Effector memory CD4-positive, alpha-beta T cell (primary cell): ENCODE data around the gene MAPK8.

Experiments
- DNase-seq, 3 donors: peaks; one replicate each; pipeline ENCODE4 v3.0.0-alpha.2; 2020
- H3K27ac ChIP-seq: 2 replicates; pipeline ENCODE4 v1.7.0; 2013; ENCODE audit warnings: mild to moderate bottlenecking, low read length, moderate library complexity; ENCODE audit not compliant: insufficient read depth, poor library complexity, severe bottlenecking
- H3K27me3 ChIP-seq: replicated peaks from 2 replicates; pipeline ENCODE4 v1.7.0; 2013; ENCODE audit warnings: mild to moderate bottlenecking, low read length; ENCODE audit not compliant: insufficient read depth, control insufficient read depth, poor library complexity, severe bottlenecking
- H3K36me3 ChIP-seq: 2 replicates; pipeline ENCODE4 v1.7.0; 2013; ENCODE audit warnings: mild to moderate bottlenecking, low read length, moderate library complexity; ENCODE audit not compliant: control insufficient read depth, insufficient read depth
- H3K4me1 ChIP-seq: 2 replicates; pipeline ENCODE4 v1.7.0; 2013; ENCODE audit warnings: low read length, mild to moderate bottlenecking; ENCODE audit not compliant: control insufficient read depth, insufficient read depth, poor library complexity, severe bottlenecking
- H3K4me3 ChIP-seq: 2 replicates; pipeline ENCODE4 v1.7.0; 2013; ENCODE audit warnings: low read length, low read depth, mild to moderate bottlenecking; ENCODE audit not compliant: insufficient read depth, poor library complexity, severe bottlenecking
- H3K9me3 ChIP-seq: 2 replicates; pipeline ENCODE4 v1.7.0; 2013; ENCODE audit warnings: mild to moderate bottlenecking, low read length, moderate library complexity; ENCODE audit not compliant: control insufficient read depth
- total RNA-seq, 3 donors: gene quantifications; one replicate each; lab custom pipeline; 2026; lab: John Stamatoyannopoulos, UW

The MAPK8 gene
- total RNA-seq = 34.2 to 44.5 (median 39.5) reads per million in 3 donors

DNA sequence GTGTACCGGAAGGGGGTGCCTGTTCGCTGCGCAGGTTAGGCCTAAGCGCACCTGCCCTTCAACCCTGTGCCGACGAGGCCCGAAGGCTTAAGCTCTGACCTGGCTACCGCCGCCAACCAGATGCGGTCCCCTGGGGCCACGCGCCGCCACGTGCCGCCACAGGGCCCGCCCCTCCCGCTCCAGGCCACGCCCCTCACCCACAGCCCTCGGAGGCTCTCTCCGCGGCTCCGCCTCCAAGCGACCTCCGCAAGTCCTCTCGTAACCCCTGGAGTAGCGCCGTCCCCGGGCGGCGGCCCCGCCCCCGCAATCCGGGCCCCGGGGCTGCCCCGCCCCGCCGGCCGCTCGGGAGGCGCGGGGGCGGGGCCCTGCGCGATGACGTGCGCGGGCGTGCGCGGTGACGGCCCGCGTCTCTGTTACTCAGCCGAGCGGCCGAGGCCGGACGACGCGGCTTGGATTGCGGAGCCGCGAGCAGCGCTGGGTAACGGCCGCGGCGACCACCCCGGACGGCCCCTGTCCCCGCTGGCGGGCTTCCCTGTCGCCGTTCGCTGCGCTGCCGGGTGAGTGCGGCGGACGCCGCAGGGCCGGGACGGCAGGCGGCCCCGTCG lies at the start of gene MAPK8:
TSS of gene MAPK8 (plus strand) at position 413 of the 605 bp plus-strand sequence. CDS start 94,984 bp downstream, outside the sequence.
- no peaks in the 10 kb centered on the region for H3K27me3 ChIP-seq
- H3K4me3 ChIP-seq = peak within 1 kb of the TSS; percentile 77
- DNase-seq = peak; percentile 88 to 91 (median 91)
- peaks cover 7% of the 10 kb centered on the region for H3K4me1 ChIP-seq
- no peaks in the 10 kb centered on the region for H3K9me3 ChIP-seq
- H3K36me3 ChIP-seq = no peaks in the 10 kb centered on the region
- H3K27ac ChIP-seq = peak within 1 kb of the TSS; percentile 81

DNA sequence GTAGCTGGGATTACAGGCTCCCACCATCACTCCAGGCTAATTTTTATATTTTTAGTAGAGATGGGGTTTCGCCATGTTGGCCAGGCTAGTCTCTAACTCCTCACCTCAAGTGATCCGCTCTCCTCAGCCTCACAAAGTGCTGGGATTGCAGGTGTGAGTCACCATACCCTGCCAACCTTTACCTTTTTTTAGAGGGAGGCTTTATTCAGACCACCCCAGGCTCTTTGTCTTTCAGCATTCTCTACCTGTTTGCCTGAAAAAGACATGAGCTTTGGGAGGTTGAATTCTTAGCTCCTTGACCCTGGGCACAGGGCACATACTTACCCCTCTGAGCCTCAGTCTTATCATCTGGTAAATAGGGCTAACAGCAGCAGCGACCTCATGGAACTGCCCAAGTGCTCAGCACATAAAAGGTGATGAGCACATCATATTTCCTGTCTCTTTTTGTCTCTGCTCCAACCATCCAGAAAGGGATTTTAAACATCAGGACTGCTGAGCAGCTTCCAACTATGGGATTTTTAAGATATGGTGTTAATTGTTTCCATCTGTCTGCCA lies 49.0 kb upstream of the MAPK8 start:
- H3K9me3 ChIP-seq = no peaks in the 10 kb centered on the region
- no peak overlapping the region for H3K4me3 ChIP-seq
- H3K36me3 ChIP-seq = no peaks in the 10 kb centered on the region
- no peak for DNase-seq
- peaks cover 7% of the 10 kb centered on the region for H3K27me3 ChIP-seq
- no peaks in the 10 kb centered on the region for H3K4me1 ChIP-seq
- H3K27ac ChIP-seq = no peak overlapping the region

GRCh38 chr10:48258105-48258504 lies 48.4 kb upstream of the MAPK8 start:
- DNase-seq = no peak
- Histone ChIP-seq H3K36me3 (no peaks in the 10 kb centered on the region), H3K4me1 (no peaks in the 10 kb centered on the region)

DNA sequence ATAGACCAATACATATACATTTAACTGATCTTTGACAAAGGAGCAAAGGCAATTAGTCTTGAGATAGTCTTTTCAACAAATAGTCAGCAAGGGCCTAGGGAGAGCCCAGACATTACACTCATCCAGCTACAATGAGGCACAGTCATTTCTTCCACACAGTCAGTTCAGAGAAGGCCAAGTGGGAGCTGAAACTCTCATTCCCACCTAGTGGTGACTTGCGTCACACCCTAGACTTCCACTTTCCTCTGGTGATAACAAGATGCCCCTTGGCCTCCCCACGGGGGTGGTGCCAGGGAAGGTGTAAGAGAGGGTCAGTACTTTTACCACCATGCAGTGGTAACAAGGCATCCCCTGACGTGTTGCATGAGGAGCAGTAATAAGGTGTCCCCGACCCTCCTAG lies 39.9 kb upstream of the MAPK8 start:
- H3K36me3 ChIP-seq = no peaks in the 10 kb centered on the region
- no peaks in the 10 kb centered on the region for H3K4me1 ChIP-seq
- H3K9me3 ChIP-seq = no peaks in the 10 kb centered on the region
- DNase-seq = no peak
- H3K27me3 ChIP-seq = no peaks in the 10 kb centered on the region
- no peak overlapping the region for H3K27ac ChIP-seq
- H3K4me3 ChIP-seq = no peak overlapping the region

More at GRCh38 chr10:48258105-48258504, 48.4 kb upstream of the MAPK8 start:
- Histone ChIP-seq H3K27ac (no peak overlapping the region), H3K4me3 (no peak overlapping the region), H3K9me3 (no peaks in the 10 kb centered on the region), H3K27me3 (peaks cover 7% of the 10 kb centered on the region)

- Histone ChIP-seq H3K27ac (no peak overlapping the region), H3K27me3 (no peaks in the 10 kb centered on the region), H3K36me3 (no peaks in the 10 kb centered on the region), H3K4me3 (no peak overlapping the region), H3K4me1 (no peaks in the 10 kb centered on the region), H3K9me3 (no peaks in the 10 kb centered on the region)
- no peak for DNase-seq
These were observed 35.3 kb upstream of the MAPK8 start for GRCh38 chr10:48271047-48271730.

DNA sequence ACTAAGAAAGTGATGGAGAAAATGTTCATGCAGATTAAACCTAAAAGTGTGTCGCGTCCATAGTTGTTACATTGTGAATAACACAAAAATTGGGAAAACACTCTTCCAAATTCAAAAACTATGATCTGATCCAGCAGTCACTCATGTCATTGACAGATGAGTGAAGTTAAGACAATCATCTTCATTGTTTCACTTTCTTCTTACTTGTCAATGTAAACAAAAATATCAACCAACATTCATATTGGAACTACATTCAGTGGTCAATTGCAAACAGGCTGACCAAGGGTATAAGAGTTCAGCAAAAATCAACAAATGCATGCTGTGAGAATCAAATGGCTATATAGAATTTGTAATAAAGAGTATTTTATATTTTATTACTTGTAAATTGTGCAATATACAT lies 33.8 kb upstream of the MAPK8 start:
- Histone ChIP-seq H3K27me3 (no peaks in the 10 kb centered on the region), H3K27ac (no peak overlapping the region), H3K9me3 (no peaks in the 10 kb centered on the region), H3K36me3 (no peaks in the 10 kb centered on the region), H3K4me1 (no peaks in the 10 kb centered on the region), H3K4me3 (no peak overlapping the region)
- DNase-seq = no peak

- no peaks in the 10 kb centered on the region for H3K4me1 ChIP-seq
- H3K27ac ChIP-seq = no peak overlapping the region
- no peaks in the 10 kb centered on the region for H3K9me3 ChIP-seq
- H3K27me3 ChIP-seq = no peaks in the 10 kb centered on the region
- no peaks in the 10 kb centered on the region for H3K36me3 ChIP-seq
- H3K4me3 ChIP-seq = no peak overlapping the region
- no peak for DNase-seq
These were observed 32.7 kb upstream of the MAPK8 start for GRCh38 chr10:48273741-48274140.

- no peak for DNase-seq
- H3K9me3 ChIP-seq = no peaks in the 10 kb centered on the region
- no peaks in the 10 kb centered on the region for H3K27me3 ChIP-seq
- no peak within 1 kb of the TSS for H3K27ac ChIP-seq
- H3K4me1 ChIP-seq = no peaks in the 10 kb centered on the region
- H3K36me3 ChIP-seq = no peaks in the 10 kb centered on the region
- H3K4me3 ChIP-seq = no peak within 1 kb of the TSS
These were observed 31.8 kb upstream of the MAPK8 start, which contains the start of gene FRMPD2 for GRCh38 chr10:48274636-48275035. FRMPD2 (minus strand) TSS chr10:48274696; CDS start chr10:48274567, 129 bp downstream.

DNA sequence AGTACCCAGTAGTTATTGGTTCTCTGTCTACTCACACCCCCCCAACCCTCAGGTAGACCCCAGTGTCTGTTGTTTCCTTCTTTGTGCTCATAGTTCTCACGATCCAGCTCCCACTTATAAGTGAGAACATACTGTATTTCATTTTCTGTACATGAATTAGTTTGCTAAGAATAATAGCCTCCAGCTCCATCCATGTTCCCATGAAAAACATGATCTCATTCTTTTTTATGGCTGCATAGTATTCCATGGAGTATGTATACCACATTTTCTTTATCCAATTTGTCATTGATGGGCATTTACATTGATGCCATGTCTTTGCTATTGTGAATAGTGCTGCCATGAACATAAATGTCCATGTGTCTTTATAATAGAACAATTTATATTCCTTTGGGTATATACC lies 29.4 kb upstream of the MAPK8 start:
- no peaks in the 10 kb centered on the region for H3K27me3 ChIP-seq
- no peak for DNase-seq
- H3K9me3 ChIP-seq = no peaks in the 10 kb centered on the region
- H3K4me3 ChIP-seq = no peak overlapping the region
- no peak overlapping the region for H3K27ac ChIP-seq
- no peaks in the 10 kb centered on the region for H3K4me1 ChIP-seq
- no peaks in the 10 kb centered on the region for H3K36me3 ChIP-seq

DNA sequence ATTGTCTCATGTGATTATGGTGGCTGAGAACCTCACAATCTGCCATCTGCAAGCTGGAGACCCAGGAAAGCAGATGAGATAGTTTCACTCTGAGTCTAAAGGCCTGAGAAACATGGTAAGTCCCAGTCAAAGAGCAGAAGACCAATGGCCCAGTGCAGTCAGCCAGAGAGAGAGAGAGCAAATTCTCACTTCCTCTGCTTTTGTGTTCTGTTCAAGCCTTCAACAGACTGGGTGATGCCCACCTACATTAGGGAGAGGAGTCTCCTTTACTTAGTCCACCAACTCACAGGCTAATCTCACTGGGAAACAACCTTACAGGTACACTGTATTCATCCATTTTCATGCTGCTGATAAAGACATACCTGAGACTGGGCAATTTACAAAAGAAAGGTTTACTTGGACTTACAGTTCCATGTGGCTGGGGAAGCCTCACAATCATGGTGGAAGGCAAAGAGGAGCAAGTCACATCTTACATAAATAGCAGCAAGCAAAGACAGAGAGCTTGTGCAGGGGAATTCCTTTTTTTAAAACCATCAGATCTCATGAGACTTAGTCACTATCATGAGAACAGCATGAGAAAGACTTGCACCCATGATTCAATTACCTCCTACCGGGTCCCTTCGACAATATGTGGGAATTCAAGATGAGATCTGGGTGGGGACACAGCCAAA lies 27.3 kb upstream of the MAPK8 start:
- DNase-seq = no peak
- Histone ChIP-seq H3K27me3 (no peaks in the 10 kb centered on the region), H3K36me3 (no peaks in the 10 kb centered on the region), H3K27ac (no peak overlapping the region), H3K4me1 (no peaks in the 10 kb centered on the region), H3K9me3 (no peaks in the 10 kb centered on the region), H3K4me3 (no peak overlapping the region)
